CD4-positive, alpha-beta T cell (primary cell): ENCODE measurements around the gene SLIT1. TPM values are rescaled to one million over a fixed set of nuclear protein-coding genes. Genes with fewer than 3 reads are reported as not detected.

Experiments used
- ATAC-seq: fragments of 200-7000 bp; cut with Tn5 transposase; one replicate; pipeline ENCODE4 v1.10.0; 2022; ENCODE audit warnings: mild to moderate bottlenecking; ENCODE audit not compliant: poor library complexity
- CTCF ChIA-PET: fragments of 350-600 bp; sonication (Branson Sonifier 250); formaldehyde crosslinking; loops from one replicate; lab custom pipeline; 2021; ENCODE audit warnings: antibody characterized with exemption, inconsistent platforms; lab: Charles Lee
- POLR2A ChIA-PET: fragments of 350-600 bp; sonication (Branson Sonifier 250); formaldehyde crosslinking; loops from one replicate; lab custom pipeline; 2021; ENCODE audit warnings: antibody characterized with exemption, inconsistent platforms; lab: Charles Lee
- DNase-seq, 14 experiments: peaks; one replicate each; pipeline ENCODE4 v3.0.0-alpha.2; 2013 to 2020; ENCODE audit warnings: mixed read lengths in 2 of 14
- H3K27ac ChIP-seq, 2 donors: one replicate each; pipeline versions ENCODE4 v1.5.1 to v1.7.0; 2013; ENCODE audit warnings: low read length in 2 of 2, low read depth in 1 of 2, mild to moderate bottlenecking in 1 of 2
- H3K27me3 ChIP-seq, 2 experiments: 1 replicate in 1 of 2; 2 replicates in 1 of 2; pipeline versions ENCODE4 v1.6.1 to v1.7.0; 2013; ENCODE audit warnings: low read length in 2 of 2, control low read depth in 1 of 2, mild to moderate bottlenecking in 1 of 2, moderate library complexity in 1 of 2; ENCODE audit not compliant: insufficient read depth in 2 of 2, control insufficient read depth in 1 of 2
- H3K36me3 ChIP-seq: one replicate; pipeline ENCODE4 v1.6.1; 2013; ENCODE audit warnings: low read length, control low read depth; ENCODE audit not compliant: insufficient read depth
- H3K4me1 ChIP-seq: one replicate; pipeline ENCODE4 v1.6.1; 2013; ENCODE audit warnings: low read length, control low read depth; ENCODE audit not compliant: insufficient read depth
- H3K4me3 ChIP-seq: one replicate; pipeline ENCODE4 v1.5.1; 2013; ENCODE audit warnings: mild to moderate bottlenecking, low read length, moderate library complexity
- H3K9me3 ChIP-seq, 2 experiments: 1 replicate in 1 of 2; 2 replicates in 1 of 2; pipeline versions ENCODE4 v1.6.1 to v1.7.0; 2013; ENCODE audit warnings: low read length in 2 of 2, mild to moderate bottlenecking in 2 of 2, control low read depth in 1 of 2, moderate library complexity in 1 of 2; ENCODE audit not compliant: control insufficient read depth in 1 of 2, insufficient read depth in 1 of 2
- H3K27ac Mint-ChIP-seq: one replicate; pipeline ENCODE4 v1.8.0; 2020; ENCODE audit warnings: mixed read lengths
- H3K27me3 Mint-ChIP-seq: one replicate; pipeline ENCODE4 v1.8.0; 2021; ENCODE audit warnings: mixed read lengths
- H3K36me3 Mint-ChIP-seq: one replicate; pipeline ENCODE4 v1.8.0; 2021; ENCODE audit warnings: low read depth, mixed read lengths
- H3K4me1 Mint-ChIP-seq: one replicate; pipeline ENCODE4 v1.8.0; 2021; ENCODE audit warnings: low read depth, mixed read lengths
- H3K4me3 Mint-ChIP-seq: one replicate; pipeline ENCODE4 v1.8.0; 2020; ENCODE audit warnings: mild to moderate bottlenecking, mixed read lengths
- H3K9me3 Mint-ChIP-seq: one replicate; pipeline ENCODE4 v1.8.0; 2020; ENCODE audit warnings: mixed read lengths
- CTCF ChIP-seq: fragments of 200-600 bp; IDR thresholded peaks from one replicate; pipeline ENCODE4 v1.8.0; 2022; ENCODE audit warnings: antibody characterized with exemption, mild to moderate bottlenecking
- intact Hi-C, 2 experiments: fragments of 100-400 bp; cut with DNase I in 1 of 2; cut with micrococcal nuclease in 1 of 2; formaldehyde crosslinking; loops; one replicate each; pipeline versions ENCODE4 v1.15.1 to v1.9.0; 2023 to 2025; cut with DNase I, micrococcal nuclease
- polyA plus RNA-seq, 2 donors: library from polyadenylated mRNA; unstranded; fragments of 120-200 nt; gene quantifications; one replicate each; pipeline ENCODE4 v1.2.1, GENCODE V29; 2013
- total RNA-seq, 174 experiments: library from RNA in 2 of 174; stranded (reverse) in 2 of 174; gene quantifications; one replicate each; pipeline ENCODE4 v1.2.3 and lab custom pipeline; 2021 to 2026

The SLIT1 gene
- under 1 TPM; 0.30 to 0.39 TPM for total RNA-seq
- polyA plus RNA-seq (2013, experiment 1 of 2) = 0.06 TPM
- polyA plus RNA-seq (2013, experiment 2 of 2) = 0.24 TPM
- 0 to 2.0 (median 0.34) reads per million in 172 experiments for total RNA-seq (lab: John Stamatoyannopoulos, UW)

- Histone ChIP-seq H3K27ac (no peak within 1 kb of the TSS), H3K4me1 (peaks cover 3% of the 10 kb centered on the region), H3K4me3 (no peak within 1 kb of the TSS), H3K9me3 (peaks cover 0 to 10% of the 10 kb centered on the region in 2 experiments), H3K27me3 (peaks cover 45 to 59% of the 10 kb centered on the region in 2 experiments), H3K36me3 (no peaks in the 10 kb centered on the region)
- Mint-ChIP-seq H3K27ac (no peak within 1 kb of the TSS), H3K36me3 (no peaks in the 10 kb centered on the region), H3K27me3 (peaks cover 79% of the 10 kb centered on the region), H3K4me1 (peaks cover 5% of the 10 kb centered on the region), H3K4me3 (peak within 1 kb of the TSS; percentile 51), H3K9me3 (no peaks in the 10 kb centered on the region)
- ChIA-PET POLR2A (no interaction called here), CTCF (no interaction called here)
- DNase-seq (no peak), ATAC-seq (no peak)
- intact Hi-C loops = no loop called here
- no peak for TF ChIP-seq CTCF
These were observed at the start of gene SLIT1 for GRCh38 chr10:97185326-97186058. Gene SLIT1, minus strand, starts transcription at chr10:97185959. Its CDS starts 285 bp downstream, at chr10:97185674.

DNA sequence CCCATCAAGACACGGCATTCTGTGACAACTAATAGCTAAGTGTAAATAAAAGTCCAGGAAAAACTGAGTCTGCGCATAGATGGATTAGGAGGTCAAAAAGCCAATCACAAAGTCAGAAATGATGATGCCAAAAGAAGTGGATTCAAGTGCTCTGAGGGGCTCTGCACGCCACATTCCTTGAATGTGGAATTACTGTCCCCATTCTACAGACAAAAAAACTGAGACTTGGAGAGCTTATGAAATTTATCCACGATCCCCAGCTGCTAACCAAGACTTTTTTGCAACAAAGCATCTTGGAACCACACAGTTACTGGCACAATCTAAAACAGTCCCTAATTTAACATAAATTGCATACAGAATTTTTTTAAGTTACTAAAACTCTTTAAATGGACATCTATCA is 49.6 kb upstream of the SLIT1 start:
- H3K4me3 ChIP-seq = no peak overlapping the region
- no peak for TF ChIP-seq CTCF
- DNase-seq = no peak
- H3K27me3 Mint-ChIP-seq = no peaks in the 10 kb centered on the region
- no peak for ATAC-seq
- no peaks in the 10 kb centered on the region for H3K27me3 ChIP-seq
- no peak overlapping the region for H3K4me3 Mint-ChIP-seq
- no peaks in the 10 kb centered on the region for H3K4me1 Mint-ChIP-seq
- peaks cover 9% of the 10 kb centered on the region for H3K36me3 ChIP-seq
- no peaks in the 10 kb centered on the region for H3K4me1 ChIP-seq
- intact Hi-C loops = no loop called here
- no peak overlapping the region for H3K27ac ChIP-seq
- no peaks in the 10 kb centered on the region for H3K9me3 Mint-ChIP-seq
- POLR2A ChIA-PET = no interaction called here
- H3K36me3 Mint-ChIP-seq = peaks cover 29% of the 10 kb centered on the region
- no peaks in the 10 kb centered on the region for H3K9me3 ChIP-seq
- no peak overlapping the region for H3K27ac Mint-ChIP-seq
- CTCF ChIA-PET = interaction anchor here (1.6 kb wide), 1 partner anchor 25 kb away, joined by 4 read pairs; no protein-coding TSS in a partner anchor

DNA sequence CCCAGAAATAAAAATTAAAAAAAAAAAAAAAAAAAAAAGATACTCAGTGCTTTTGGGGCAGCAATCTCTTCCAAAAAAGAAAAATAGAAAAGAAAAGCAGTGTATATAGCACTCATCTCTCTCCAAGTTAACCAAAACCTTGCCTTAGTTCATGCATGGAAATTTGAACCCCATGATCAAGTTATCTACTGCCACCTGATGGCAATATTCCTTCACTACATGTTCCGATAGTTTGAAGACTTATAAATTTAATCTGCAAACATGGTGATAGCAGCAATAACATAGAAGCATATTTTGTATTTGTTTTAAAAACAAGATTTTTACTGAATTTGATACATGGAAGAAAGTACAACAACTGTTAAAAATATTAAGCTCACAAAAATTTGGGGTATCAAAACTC is 48.6 kb upstream of the SLIT1 start:
- H3K27ac ChIP-seq = no peak overlapping the region
- ATAC-seq (no peak), DNase-seq (peak in 3 of 14 experiments; percentile 15 to 37 (median 26))
- no peak overlapping the region for H3K27ac Mint-ChIP-seq
- H3K4me3 Mint-ChIP-seq = no peak overlapping the region
- H3K36me3 Mint-ChIP-seq = peaks cover 38% of the 10 kb centered on the region
- no peaks in the 10 kb centered on the region for H3K4me1 ChIP-seq
- no peaks in the 10 kb centered on the region for H3K9me3 ChIP-seq
- no peak overlapping the region for H3K4me3 ChIP-seq
- no peaks in the 10 kb centered on the region for H3K27me3 ChIP-seq
- intact Hi-C loops = loop anchor here in 1 of 2 experiments (1.0 kb wide), 1 partner anchor 161 kb away; no protein-coding TSS in a partner anchor
- H3K27me3 Mint-ChIP-seq = no peaks in the 10 kb centered on the region
- POLR2A ChIA-PET = no interaction called here
- TF ChIP-seq CTCF = peak; percentile 54
- H3K9me3 Mint-ChIP-seq = no peaks in the 10 kb centered on the region
- H3K4me1 Mint-ChIP-seq = no peaks in the 10 kb centered on the region
- peaks cover 18% of the 10 kb centered on the region for H3K36me3 ChIP-seq
- CTCF ChIA-PET = interaction anchor here (0.6 to 1.6 kb wide), 5 partner anchors 24 to 161 kb away, joined by 3 to 4 read pairs (median 3); no protein-coding TSS in a partner anchor
